Astrocyte (in vitro differentiated cells and primary cell): ENCODE data around the gene SMYD2.

ENCODE experiments used
- EZH2 ChIP-seq: IDR thresholded peaks from 2 replicates; pipeline ENCODE4 v1.6.1; 2012; ENCODE audit warnings: mild to moderate bottlenecking, low read length, inconsistent platforms; ENCODE audit not compliant: insufficient read depth
- TF ChIP-seq, protein P1 (sequence below): IDR thresholded peaks from 2 replicates; pipeline ENCODE4 v1.5.1; 2011; ENCODE audit warnings: low read depth, mild to moderate bottlenecking, inconsistent platforms, low read length, moderate library complexity; ENCODE audit not compliant: insufficient read depth

GRCh38 chr1:214352838-214353237, 71.9 kb downstream of the SMYD2 start:
- TF ChIP-seq, protein P1, sequence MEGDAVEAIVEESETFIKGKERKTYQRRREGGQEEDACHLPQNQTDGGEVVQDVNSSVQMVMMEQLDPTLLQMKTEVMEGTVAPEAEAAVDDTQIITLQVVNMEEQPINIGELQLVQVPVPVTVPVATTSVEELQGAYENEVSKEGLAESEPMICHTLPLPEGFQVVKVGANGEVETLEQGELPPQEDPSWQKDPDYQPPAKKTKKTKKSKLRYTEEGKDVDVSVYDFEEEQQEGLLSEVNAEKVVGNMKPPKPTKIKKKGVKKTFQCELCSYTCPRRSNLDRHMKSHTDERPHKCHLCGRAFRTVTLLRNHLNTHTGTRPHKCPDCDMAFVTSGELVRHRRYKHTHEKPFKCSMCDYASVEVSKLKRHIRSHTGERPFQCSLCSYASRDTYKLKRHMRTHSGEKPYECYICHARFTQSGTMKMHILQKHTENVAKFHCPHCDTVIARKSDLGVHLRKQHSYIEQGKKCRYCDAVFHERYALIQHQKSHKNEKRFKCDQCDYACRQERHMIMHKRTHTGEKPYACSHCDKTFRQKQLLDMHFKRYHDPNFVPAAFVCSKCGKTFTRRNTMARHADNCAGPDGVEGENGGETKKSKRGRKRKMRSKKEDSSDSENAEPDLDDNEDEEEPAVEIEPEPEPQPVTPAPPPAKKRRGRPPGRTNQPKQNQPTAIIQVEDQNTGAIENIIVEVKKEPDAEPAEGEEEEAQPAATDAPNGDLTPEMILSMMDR: no peak
- TF ChIP-seq EZH2: no peak
